Measurements from ENCODE around the gene PLIN3.
A peak's percentile ranks its signal among the peaks of the same experiment; 100 is the strongest.
"Not testable (repeated sequence)": the region's sequence is repeated elsewhere in the genome, so short reads cannot be mapped to it uniquely, and the experiment has no call there.

The PLIN3 gene

DNA sequence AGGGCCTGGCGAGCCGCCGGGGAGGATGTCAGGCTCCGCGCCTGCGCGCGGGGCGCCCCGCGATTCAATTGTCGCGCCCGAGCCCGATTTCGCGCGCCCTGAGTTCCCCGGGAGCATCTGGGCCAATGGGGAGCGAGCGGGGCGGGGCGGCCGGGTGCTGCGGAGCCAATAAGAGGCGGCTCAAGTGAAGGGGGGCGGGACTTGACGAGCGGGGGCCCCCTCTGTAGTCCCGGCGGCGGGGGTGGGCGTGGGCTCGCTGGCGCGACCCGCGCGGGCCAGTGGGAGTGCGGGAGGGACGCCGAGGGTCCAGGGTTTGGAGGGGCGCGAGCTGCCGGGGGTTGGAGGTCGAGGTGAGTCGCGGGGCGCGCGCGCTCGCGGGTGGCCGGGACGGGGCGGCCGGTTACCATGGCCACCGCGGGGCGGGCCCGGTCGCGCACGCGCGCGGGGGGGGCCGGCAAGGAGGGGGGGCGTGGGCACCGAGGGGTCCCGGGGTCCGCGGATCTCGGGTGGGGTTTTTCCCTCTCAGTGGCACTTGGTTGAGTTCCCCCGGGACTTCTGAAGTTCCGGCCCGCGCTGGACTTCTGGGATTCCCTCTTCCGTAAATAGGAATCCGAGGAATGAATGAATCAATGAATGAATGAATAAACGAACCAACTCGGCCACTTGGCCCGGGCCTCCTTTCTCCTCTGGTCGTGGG is 42.6 kb upstream of the PLIN3 start:
- Histone ChIP-seq H3K4me2 (peak overlapping the region; percentile 97), H3K9ac (peak overlapping the region; percentile 99), H4K20me1 (peaks cover 46% of the 10 kb centered on the region), H3K4me1 (peaks cover 69% of the 10 kb centered on the region), H3K27ac (peak overlapping the region; percentile 96), H3K9me3 (no peaks in the 10 kb centered on the region), H3K36me3 (peaks cover 47% of the 10 kb centered on the region), H3K27me3 (no peaks in the 10 kb centered on the region), H3K4me3 (peak overlapping the region; percentile 94)
- no peak for TF ChIP-seq Cebpa-rat (IDR thresholded peaks at IDR 0.05)

DNA sequence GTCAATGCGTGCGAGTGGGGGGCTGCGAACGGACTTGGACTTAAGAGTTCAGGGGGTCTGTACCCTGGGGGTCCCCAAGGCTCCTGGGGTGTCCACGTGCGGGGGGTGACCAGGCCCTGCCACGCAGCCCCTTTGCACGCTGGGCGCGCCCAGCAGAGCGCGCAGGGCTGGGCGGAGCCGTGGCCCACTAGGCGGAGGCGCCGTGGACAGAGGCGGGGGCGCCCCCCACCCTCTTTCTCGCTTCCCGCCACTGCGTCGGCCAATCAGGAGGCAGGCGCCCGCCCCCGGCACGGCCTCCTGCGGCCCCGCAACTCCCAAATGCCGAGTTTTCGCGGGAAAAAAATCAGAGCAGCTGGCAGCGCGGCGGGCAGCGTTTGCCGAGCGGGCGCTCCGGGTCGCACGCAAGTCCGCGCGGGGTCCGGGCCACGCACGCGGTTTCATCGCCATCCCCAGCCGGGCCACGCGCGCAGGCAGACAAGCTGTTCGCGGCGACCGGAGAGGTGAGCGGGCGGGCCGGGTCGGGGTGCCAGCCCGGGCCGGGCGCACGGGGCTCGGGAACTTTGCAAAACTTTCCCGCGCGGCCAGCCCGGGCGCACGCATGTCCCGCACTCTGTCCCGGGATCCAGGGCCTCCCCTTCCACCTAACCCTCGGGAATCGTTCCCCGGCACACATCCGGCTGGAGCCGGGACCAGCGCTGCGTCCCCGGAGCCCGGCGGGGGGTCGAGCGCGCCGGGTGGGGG is 41.9 kb upstream of the PLIN3 start, which contains the start of gene UHRF1:
Gene UHRF1 (plus strand): TSS at position 346 of the 741 bp plus-strand sequence. CDS start 1,385 bp downstream, outside the sequence.
- Histone ChIP-seq H3K27ac (peak within 1 kb of the TSS; percentile 96), H3K27me3 (no peaks in the 10 kb centered on the region), H3K9ac (peak within 1 kb of the TSS; percentile 99), H4K20me1 (peaks cover 39% of the 10 kb centered on the region), H3K4me2 (peak within 1 kb of the TSS; percentile 97), H3K36me3 (peaks cover 40% of the 10 kb centered on the region), H3K9me3 (no peaks in the 10 kb centered on the region), H3K4me1 (peaks cover 62% of the 10 kb centered on the region), H3K4me3 (peak within 1 kb of the TSS; percentile 94)
- no peak for TF ChIP-seq Cebpa-rat (IDR thresholded peaks at IDR 0.05)

DNA sequence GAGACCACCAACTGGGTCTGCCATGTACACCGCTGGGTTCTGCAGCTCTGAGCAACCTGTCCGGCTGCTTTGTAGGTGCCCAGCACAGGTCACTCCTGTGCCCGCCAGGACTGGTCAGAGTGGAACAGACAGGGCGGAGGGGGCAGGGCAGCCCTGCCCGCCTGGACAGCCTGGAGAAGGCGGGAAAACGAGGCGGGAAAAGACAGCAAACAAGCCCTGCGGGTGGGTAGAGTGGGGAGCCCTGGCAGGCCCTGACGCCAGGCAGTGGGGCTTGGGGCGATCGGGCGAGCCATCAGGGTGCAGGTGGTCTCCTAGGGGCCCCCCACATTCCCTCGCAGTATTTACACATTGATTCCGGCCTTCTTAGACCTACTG is 41.3 kb upstream of the PLIN3 start:
- H3K27ac ChIP-seq: peak overlapping the region; percentile 96
- H3K36me3 ChIP-seq: peaks cover 35% of the 10 kb centered on the region
- TF ChIP-seq Cebpa-rat (IDR thresholded peaks at IDR 0.05): no peak
- peaks cover 62% of the 10 kb centered on the region for H3K4me1 ChIP-seq
- peak overlapping the region; percentile 94 for H3K4me2 ChIP-seq
- H4K20me1 ChIP-seq: peaks cover 33% of the 10 kb centered on the region
- H3K4me3 ChIP-seq: peak overlapping the region; percentile 94
- no peaks in the 10 kb centered on the region for H3K9me3 ChIP-seq
- peak overlapping the region; percentile 99 for H3K9ac ChIP-seq
- H3K27me3 ChIP-seq: no peaks in the 10 kb centered on the region

DNA sequence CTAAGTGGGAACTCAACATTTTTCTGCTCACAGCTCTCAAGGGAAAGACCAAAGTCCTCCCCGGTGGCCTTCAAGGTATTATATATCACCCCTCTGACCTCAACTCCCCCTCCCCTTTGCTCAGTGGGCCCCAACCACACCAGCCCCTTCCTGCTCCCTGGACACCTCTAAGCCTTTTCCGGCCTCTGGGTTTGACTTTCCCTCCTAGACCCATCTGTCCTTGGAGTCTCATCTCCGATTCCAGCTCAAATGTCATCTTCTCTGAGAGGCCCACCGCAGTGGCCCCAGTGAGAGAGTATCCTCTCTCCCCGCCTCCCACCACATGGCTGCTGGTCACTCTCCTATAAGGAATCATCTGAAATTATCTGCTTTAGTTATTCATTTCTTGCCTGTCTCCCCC is 40.9 kb upstream of the PLIN3 start:
- peak overlapping the region; percentile 96 for H3K27ac ChIP-seq
- no peak for TF ChIP-seq Cebpa-rat (IDR thresholded peaks at IDR 0.05)
- peak overlapping the region; percentile 94 for H3K4me3 ChIP-seq
- H3K9me3 ChIP-seq: no peaks in the 10 kb centered on the region
- peaks cover 31% of the 10 kb centered on the region for H3K36me3 ChIP-seq
- H3K27me3 ChIP-seq: no peaks in the 10 kb centered on the region
- H3K4me1 ChIP-seq: peaks cover 62% of the 10 kb centered on the region
- peak overlapping the region; percentile 94 for H3K4me2 ChIP-seq
- peak overlapping the region; percentile 99 for H3K9ac ChIP-seq
- H4K20me1 ChIP-seq: peaks cover 29% of the 10 kb centered on the region

DNA sequence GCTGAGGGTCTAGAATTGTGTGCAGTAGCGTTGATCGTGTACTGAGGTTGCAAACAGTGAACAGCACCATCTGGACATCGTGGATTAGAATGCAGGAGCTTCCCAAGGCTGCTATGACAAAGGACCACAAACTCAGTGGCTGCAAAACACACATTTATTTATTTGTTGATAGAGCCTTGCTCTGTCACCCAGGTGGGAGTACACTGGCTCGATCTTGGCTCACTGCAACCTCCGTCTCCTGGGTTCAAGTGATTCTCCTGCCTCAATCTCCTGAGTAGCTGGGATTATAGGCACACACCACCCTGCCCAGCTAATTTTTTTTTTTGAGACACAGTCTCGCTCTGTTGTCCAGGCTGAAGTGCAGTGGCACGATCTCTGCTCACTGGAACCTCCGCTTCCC is 39.5 kb upstream of the PLIN3 start:
- Histone ChIP-seq H3K27me3 (no peaks in the 10 kb centered on the region), H3K36me3 (peaks cover 17% of the 10 kb centered on the region), H3K4me1 (peaks cover 64% of the 10 kb centered on the region), H3K9me3 (no peaks in the 10 kb centered on the region), H3K4me3 (no peak overlapping the region), H3K4me2 (peak overlapping the region; percentile 94; the same call in 1 of the 2 replicates), H3K27ac (peak overlapping the region; percentile 96), H3K9ac (peak overlapping the region; percentile 38; the same call in 1 of the 2 replicates), H4K20me1 (peaks cover 15% of the 10 kb centered on the region)
- TF ChIP-seq Cebpa-rat (IDR thresholded peaks at IDR 0.05): no peak

DNA sequence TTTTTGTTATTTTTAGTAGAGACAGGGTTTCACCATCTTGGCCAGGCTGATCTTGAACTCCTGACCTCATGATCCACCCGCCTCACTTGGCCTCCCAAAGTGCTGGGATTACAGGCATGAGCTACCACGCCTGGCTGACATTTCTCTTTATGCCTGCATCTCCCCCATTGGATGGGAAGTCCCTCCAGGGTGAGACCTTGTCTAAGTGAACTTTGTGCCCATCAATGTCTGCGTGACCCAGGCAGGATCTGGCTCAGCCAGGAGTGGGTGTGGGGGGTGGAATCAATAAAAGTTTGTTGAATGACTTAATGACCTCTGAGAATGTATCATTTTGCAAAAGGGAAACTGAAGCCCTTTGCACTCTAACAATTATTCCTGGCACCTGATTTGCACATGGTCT is 37.0 kb upstream of the PLIN3 start:
- H3K9ac ChIP-seq: no peak overlapping the region
- H3K4me1 ChIP-seq: peaks cover 84% of the 10 kb centered on the region
- no peaks in the 10 kb centered on the region for H3K27me3 ChIP-seq
- no peaks in the 10 kb centered on the region; the same call in 1 of the 2 replicates for H4K20me1 ChIP-seq
- no peak overlapping the region for H3K4me2 ChIP-seq
- H3K27ac ChIP-seq: no peak overlapping the region
- H3K36me3 ChIP-seq: no peaks in the 10 kb centered on the region
- H3K9me3 ChIP-seq: no peaks in the 10 kb centered on the region
- no peak overlapping the region for H3K4me3 ChIP-seq
- no peak for TF ChIP-seq Cebpa-rat (IDR thresholded peaks at IDR 0.05)

DNA sequence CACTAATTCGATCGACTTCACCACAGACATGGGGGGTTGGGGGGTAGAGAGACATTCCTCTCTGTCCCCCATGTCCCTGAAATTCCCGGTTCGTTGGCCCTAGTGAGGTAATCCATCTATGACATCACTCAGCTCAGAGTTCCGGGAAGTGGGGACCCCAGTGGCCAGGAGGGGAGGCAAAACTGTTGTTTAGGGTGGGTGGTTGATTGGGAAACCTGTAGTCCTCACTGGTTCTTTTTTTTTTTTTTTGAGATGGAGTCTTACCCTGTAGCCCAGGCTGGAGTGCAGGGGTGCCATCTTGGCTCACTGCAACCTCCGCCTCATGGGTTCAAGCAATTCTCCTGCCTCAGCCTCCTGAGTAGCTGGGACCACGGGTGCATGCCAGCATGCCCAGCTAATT is 35.3 kb upstream of the PLIN3 start, which contains the start of gene ARRDC5:
Gene ARRDC5 (minus strand): TSS at position 101 of the 400 bp plus-strand sequence. CDS start 71 bp downstream, at position 30.
- Histone ChIP-seq H3K27me3 (no peaks in the 10 kb centered on the region), H3K9me3 (no peaks in the 10 kb centered on the region), H3K4me3 (no peak within 1 kb of the TSS), H3K4me1 (peaks cover 86% of the 10 kb centered on the region), H3K27ac (peak within 1 kb of the TSS; percentile 78), H4K20me1 (no peaks in the 10 kb centered on the region), H3K36me3 (no peaks in the 10 kb centered on the region), H3K9ac (no peak within 1 kb of the TSS), H3K4me2 (peak within 1 kb of the TSS; percentile 46)
- no peak for TF ChIP-seq Cebpa-rat (IDR thresholded peaks at IDR 0.05)

DNA sequence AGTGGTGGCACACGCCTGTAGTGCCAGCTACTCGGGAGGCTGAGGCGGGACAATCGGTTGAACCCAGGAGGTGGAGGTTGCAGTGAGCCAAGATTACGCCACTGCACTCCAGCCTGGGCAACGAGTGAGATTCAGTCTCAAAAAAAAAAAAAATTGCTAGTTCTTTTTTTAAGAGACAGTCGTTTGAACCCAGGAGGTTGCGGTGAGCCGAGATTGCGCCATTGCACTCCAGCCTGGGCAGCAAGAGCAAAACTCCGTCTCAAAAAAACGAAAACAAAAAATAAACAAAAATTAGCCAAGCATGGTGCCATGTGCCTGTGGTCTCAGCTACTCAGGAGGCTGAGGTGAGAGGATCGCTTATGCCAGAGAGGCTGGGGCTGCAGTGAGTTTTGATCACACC is 33.4 kb upstream of the PLIN3 start:
- not testable (repeated sequence) for H3K27me3 ChIP-seq, H3K36me3 ChIP-seq, H3K4me3 ChIP-seq

DNA sequence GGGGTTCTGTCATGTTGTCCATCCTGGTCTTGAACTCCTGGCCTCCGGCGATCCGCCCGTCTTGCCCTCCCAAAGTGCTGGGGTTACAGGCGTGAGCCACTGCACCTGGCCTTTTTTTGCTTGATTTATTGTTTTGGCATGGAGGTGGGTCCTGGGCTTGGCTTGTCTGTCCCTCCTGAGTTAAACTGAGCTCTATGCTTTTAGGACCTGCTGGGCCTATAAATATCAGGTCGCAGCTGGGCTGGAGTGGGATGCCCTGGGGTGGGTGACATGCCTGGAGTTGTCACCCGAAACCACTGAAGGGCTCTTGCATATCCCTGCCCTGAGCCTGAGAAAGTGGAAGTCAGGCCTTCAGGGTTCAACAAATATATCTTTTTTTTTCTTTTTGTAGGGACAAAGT is 29.7 kb upstream of the PLIN3 start:
- peak overlapping the region; percentile 48 for H3K4me3 ChIP-seq
- peak overlapping the region; percentile 80 for H3K4me2 ChIP-seq
- no peak for TF ChIP-seq Cebpa-rat (IDR thresholded peaks at IDR 0.05)
- peaks cover 87% of the 10 kb centered on the region for H3K4me1 ChIP-seq
- H3K36me3 ChIP-seq: no peaks in the 10 kb centered on the region
- peak overlapping the region; percentile 95 for H3K27ac ChIP-seq
- H3K9me3 ChIP-seq: no peaks in the 10 kb centered on the region
- H3K9ac ChIP-seq: peak overlapping the region; percentile 80
- H4K20me1 ChIP-seq: no peaks in the 10 kb centered on the region
- no peaks in the 10 kb centered on the region for H3K27me3 ChIP-seq

More for the DNA sequence above, 33.4 kb upstream of the PLIN3 start:
- peak overlapping the region; percentile 78 for H3K27ac ChIP-seq
- peak overlapping the region; percentile 46 for H3K4me2 ChIP-seq
- peaks cover 86% of the 10 kb centered on the region for H3K4me1 ChIP-seq
- peak; percentile 60; the same call in 1 of the 2 replicates for TF ChIP-seq Cebpa-rat (IDR thresholded peaks at IDR 0.05)
- H4K20me1 ChIP-seq, H3K9me3 ChIP-seq: not testable (repeated sequence)
- H3K9ac ChIP-seq: 0 out of 2 replicates have a peak overlapping the region, but pooled peaks have one; percentile 11

DNA sequence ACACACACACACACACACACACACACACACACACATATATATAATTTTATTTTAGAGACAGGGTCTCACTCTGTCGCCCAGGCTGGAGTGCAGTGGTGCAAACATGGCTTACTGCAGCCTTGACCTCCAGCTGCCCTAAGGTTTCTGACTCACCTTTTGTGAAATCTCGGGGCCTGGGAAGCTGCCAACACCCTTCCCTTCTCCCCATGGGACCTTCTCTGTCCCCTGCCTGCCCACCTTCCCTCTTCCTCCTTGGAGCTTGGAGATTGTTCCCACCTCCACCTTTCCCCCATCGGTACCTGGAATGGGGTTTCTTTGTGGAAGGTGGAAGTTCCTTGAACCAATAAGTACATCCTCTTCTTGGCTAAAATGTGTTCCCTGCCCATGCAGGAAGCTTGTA is 28.9 kb upstream of the PLIN3 start:
- H3K4me1 ChIP-seq: peaks cover 87% of the 10 kb centered on the region
- H3K9me3 ChIP-seq: no peaks in the 10 kb centered on the region
- H3K4me2 ChIP-seq: peak overlapping the region; percentile 80
- peaks cover 1% of the 10 kb centered on the region; the same call in 1 of the 2 replicates for H3K36me3 ChIP-seq
- H3K4me3 ChIP-seq: peak overlapping the region; percentile 48
- H3K9ac ChIP-seq: peak overlapping the region; percentile 80
- no peaks in the 10 kb centered on the region for H4K20me1 ChIP-seq
- H3K27ac ChIP-seq: peak overlapping the region; percentile 95
- TF ChIP-seq Cebpa-rat (IDR thresholded peaks at IDR 0.05): no peak
- no peaks in the 10 kb centered on the region for H3K27me3 ChIP-seq

DNA sequence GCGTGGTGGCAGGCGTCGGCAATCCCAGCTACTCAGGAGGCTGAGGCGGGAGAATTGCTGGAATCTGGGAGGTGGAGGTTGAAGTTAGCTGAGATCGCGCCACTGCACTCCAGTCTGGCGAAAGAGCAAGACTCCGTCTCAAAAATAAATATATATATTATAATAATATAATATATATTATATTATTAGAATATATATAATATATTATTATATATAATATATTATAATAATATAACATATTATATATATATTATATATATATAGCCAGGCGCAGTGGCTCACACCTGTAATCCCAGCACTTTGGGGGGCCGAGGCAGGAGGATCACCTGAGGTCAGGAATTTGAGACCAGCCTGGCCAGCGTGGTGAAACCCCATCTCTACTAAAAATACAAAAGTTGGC is 25.5 kb upstream of the PLIN3 start:
- not testable (repeated sequence) for H3K27me3 ChIP-seq, H3K4me2 ChIP-seq, H4K20me1 ChIP-seq, H3K4me3 ChIP-seq, H3K9me3 ChIP-seq, H3K9ac ChIP-seq
- peaks cover 79% of the 10 kb centered on the region for H3K4me1 ChIP-seq
- peak overlapping the region; percentile 53 for H3K27ac ChIP-seq
- H3K36me3 ChIP-seq: peaks cover 12% of the 10 kb centered on the region; the same call in 1 of the 2 replicates
